Endothelial cell of umbilical vein (primary cell): Measurements from ENCODE around the gene MLYCD.

ENCODE experiments used
- CTCF ChIP-seq, 2 donors: IDR thresholded peaks; 1 replicate in 1 of 2; 2 replicates in 1 of 2; pipeline ENCODE4 v1.5.1; 2011; ENCODE audit warnings: low read length in 2 of 2, mild to moderate bottlenecking in 2 of 2, moderate library complexity in 2 of 2, control low read depth in 1 of 2, inconsistent platforms in 1 of 2, low read depth in 1 of 2; ENCODE audit not compliant: insufficient read depth in 1 of 2; ENCODE audit errors: extremely low read depth in 1 of 2
- EZH2 ChIP-seq: IDR thresholded peaks from 2 replicates; pipeline ENCODE4 v1.6.1; 2012; ENCODE audit warnings: borderline replicate concordance, low read depth, mild to moderate bottlenecking, moderate library complexity, low read length, inconsistent platforms; ENCODE audit not compliant: severe bottlenecking
- JUN ChIP-seq: IDR thresholded peaks from 2 replicates; pipeline ENCODE4 v1.6.1; 2011; ENCODE audit warnings: borderline replicate concordance, low read depth; ENCODE audit not compliant: insufficient read length, insufficient read depth
- MAX ChIP-seq: IDR thresholded peaks from 2 replicates; pipeline ENCODE4 v1.6.1; 2011; ENCODE audit not compliant: insufficient read depth, insufficient read length
- MYC ChIP-seq: IDR thresholded peaks from one replicate; pipeline ENCODE4 v1.6.1; 2011; ENCODE audit warnings: mild to moderate bottlenecking, low read depth, low read length
- POLR2A ChIP-seq: IDR thresholded peaks from 2 replicates; pipeline ENCODE4 v1.6.1; 2012; ENCODE audit warnings: low read depth, mild to moderate bottlenecking, control low read depth, low read length
- POLR2AphosphoS5 ChIP-seq: IDR thresholded peaks from 2 replicates; pipeline ENCODE4 v1.6.1; 2012; ENCODE audit warnings: low read depth, mild to moderate bottlenecking, control low read depth, low read length, moderate library complexity; ENCODE audit not compliant: insufficient read depth

GRCh38 chr16:83899272-83899897 lies 470 bp downstream of the MLYCD start:
- TF ChIP-seq JUN: no peak
- peak in 1 of 2 donors; percentile 7 for TF ChIP-seq CTCF (IDR thresholded peaks at IDR 0.05; ENCODE audit: extremely low read depth in 1 of 2, insufficient read depth in 1 of 2, low read depth in 1 of 2, low read length in 2 of 2)
- TF ChIP-seq POLR2AphosphoS5: no peak
- peak; percentile 7 for TF ChIP-seq POLR2A
- TF ChIP-seq MAX: no peak
- no peak for TF ChIP-seq MYC
- TF ChIP-seq EZH2: no peak
